ENCODE data around the gene DDX39B.

DDX39B gene

GRCh38 chr6:31485055-31485454 lies 56.7 kb downstream of the DDX39B start:
- no peak for DNase-seq (ENCODE audit: low spot score)

GRCh38 chr6:31483392-31483791 lies 58.4 kb downstream of the DDX39B start:
- no peak for DNase-seq (ENCODE audit: low spot score)

- DNase-seq (ENCODE audit: low spot score), result no peak
These were observed 61.2 kb downstream of the DDX39B start for GRCh38 chr6:31480574-31480973.

All from CD4-positive, alpha-beta T cell treated with Interleukin-2 at 100 ng/mL for 4 hours (primary cell).